Rectal smooth muscle tissue (tissue), 1 donor: ENCODE measurements around the gene ZMYND11.
A peak's percentile ranks its signal among the peaks of the same experiment; 100 is the strongest.

Experiments
- H3K27ac ChIP-seq: one replicate; pipeline ENCODE4 v1.7.0; 2013; ENCODE audit warnings: low read depth, low read length, inconsistent platforms
- H3K27me3 ChIP-seq: one replicate; pipeline ENCODE4 v1.7.0; 2013; ENCODE audit warnings: low read length; ENCODE audit not compliant: control insufficient read depth, insufficient read depth
- H3K36me3 ChIP-seq: one replicate; pipeline ENCODE4 v1.7.0; 2013; ENCODE audit warnings: low read length; ENCODE audit not compliant: control insufficient read depth, insufficient read depth
- H3K4me1 ChIP-seq: one replicate; pipeline ENCODE4 v1.7.0; 2013; ENCODE audit warnings: low read length; ENCODE audit not compliant: control insufficient read depth, insufficient read depth
- H3K4me3 ChIP-seq: one replicate; pipeline ENCODE4 v1.7.0; 2013; ENCODE audit warnings: low read length
- H3K9ac ChIP-seq: one replicate; pipeline ENCODE4 v1.7.0; 2013; ENCODE audit warnings: low read length

Gene ZMYND11

GRCh38 chr10:136465-136762, 1.2 kb downstream of the ZMYND11 start:
- no peaks in the 10 kb centered on the region for H3K36me3 ChIP-seq
- no peaks in the 10 kb centered on the region for H3K27me3 ChIP-seq
- peak overlapping the region; percentile 90 for H3K4me3 ChIP-seq
- peaks cover 16% of the 10 kb centered on the region for H3K4me1 ChIP-seq
- peak overlapping the region; percentile 70 for H3K9ac ChIP-seq
- peak overlapping the region; percentile 90 for H3K27ac ChIP-seq

- Histone ChIP-seq H3K9ac (no peak overlapping the region), H3K4me3 (peak overlapping the region; percentile 90), H3K27me3 (no peaks in the 10 kb centered on the region), H3K4me1 (peaks cover 16% of the 10 kb centered on the region), H3K36me3 (no peaks in the 10 kb centered on the region), H3K27ac (no peak overlapping the region)
These were observed 1.8 kb downstream of the ZMYND11 start for GRCh38 chr10:137031-137430.

- H3K27me3 ChIP-seq = no peaks in the 10 kb centered on the region
- H3K36me3 ChIP-seq = no peaks in the 10 kb centered on the region
- H3K4me3 ChIP-seq = no peak overlapping the region
- H3K9ac ChIP-seq = no peak overlapping the region
- H3K4me1 ChIP-seq = peaks cover 16% of the 10 kb centered on the region
- no peak overlapping the region for H3K27ac ChIP-seq
These were observed 2.4 kb downstream of the ZMYND11 start for GRCh38 chr10:137606-138005.

- Histone ChIP-seq H3K4me1 (peaks cover 2% of the 10 kb centered on the region), H3K9ac (no peak overlapping the region), H3K4me3 (no peak overlapping the region), H3K27ac (no peak overlapping the region), H3K36me3 (no peaks in the 10 kb centered on the region), H3K27me3 (no peaks in the 10 kb centered on the region)
These were observed 7.1 kb downstream of the ZMYND11 start for GRCh38 chr10:142371-142770.

GRCh38 chr10:152915-153314, 17.7 kb downstream of the ZMYND11 start:
- H3K4me1 ChIP-seq = no peaks in the 10 kb centered on the region
- H3K9ac ChIP-seq = no peak overlapping the region
- H3K4me3 ChIP-seq = no peak overlapping the region
- no peaks in the 10 kb centered on the region for H3K27me3 ChIP-seq
- no peak overlapping the region for H3K27ac ChIP-seq
- H3K36me3 ChIP-seq = no peaks in the 10 kb centered on the region

- Histone ChIP-seq H3K4me3 (no peak overlapping the region), H3K27me3 (no peaks in the 10 kb centered on the region), H3K27ac (no peak overlapping the region), H3K4me1 (no peaks in the 10 kb centered on the region), H3K36me3 (no peaks in the 10 kb centered on the region), H3K9ac (no peak overlapping the region)
These were observed 19.1 kb downstream of the ZMYND11 start for GRCh38 chr10:154348-154747.

- Histone ChIP-seq H3K4me1 (no peaks in the 10 kb centered on the region), H3K27me3 (no peaks in the 10 kb centered on the region), H3K36me3 (no peaks in the 10 kb centered on the region), H3K9ac (no peak overlapping the region), H3K4me3 (no peak overlapping the region), H3K27ac (no peak overlapping the region)
These were observed 32.1 kb downstream of the ZMYND11 start for GRCh38 chr10:167383-167782.

GRCh38 chr10:173741-174140, 38.5 kb downstream of the ZMYND11 start:
- H3K4me3 ChIP-seq = no peak overlapping the region
- no peak overlapping the region for H3K27ac ChIP-seq
- no peak overlapping the region for H3K9ac ChIP-seq
- H3K4me1 ChIP-seq = peaks cover 2% of the 10 kb centered on the region
- H3K36me3 ChIP-seq = no peaks in the 10 kb centered on the region
- H3K27me3 ChIP-seq = no peaks in the 10 kb centered on the region

- H3K27ac ChIP-seq = no peak overlapping the region
- no peak overlapping the region for H3K9ac ChIP-seq
- H3K36me3 ChIP-seq = peaks cover 3% of the 10 kb centered on the region
- no peaks in the 10 kb centered on the region for H3K27me3 ChIP-seq
- no peak overlapping the region for H3K4me3 ChIP-seq
- H3K4me1 ChIP-seq = peaks cover 5% of the 10 kb centered on the region
These were observed 41.4 kb downstream of the ZMYND11 start for GRCh38 chr10:176677-177076.

GRCh38 chr10:178208-178607, 43.0 kb downstream of the ZMYND11 start:
- Histone ChIP-seq H3K4me3 (no peak overlapping the region), H3K4me1 (peaks cover 5% of the 10 kb centered on the region), H3K36me3 (peaks cover 3% of the 10 kb centered on the region), H3K27ac (no peak overlapping the region), H3K9ac (no peak overlapping the region), H3K27me3 (no peaks in the 10 kb centered on the region)

- Histone ChIP-seq H3K4me3 (no peak overlapping the region), H3K27ac (no peak overlapping the region), H3K36me3 (peaks cover 3% of the 10 kb centered on the region), H3K4me1 (peaks cover 5% of the 10 kb centered on the region), H3K27me3 (no peaks in the 10 kb centered on the region), H3K9ac (no peak overlapping the region)
These were observed 43.5 kb downstream of the ZMYND11 start for GRCh38 chr10:178723-179122.

- Histone ChIP-seq H3K4me1 (peaks cover 5% of the 10 kb centered on the region), H3K27me3 (no peaks in the 10 kb centered on the region), H3K36me3 (peaks cover 3% of the 10 kb centered on the region), H3K27ac (no peak overlapping the region), H3K9ac (no peak overlapping the region), H3K4me3 (no peak overlapping the region)
These were observed 47.4 kb downstream of the ZMYND11 start for GRCh38 chr10:182441-183201.

GRCh38 chr10:184174-184573, 48.9 kb downstream of the ZMYND11 start:
- Histone ChIP-seq H3K9ac (no peak overlapping the region), H3K27me3 (no peaks in the 10 kb centered on the region), H3K27ac (no peak overlapping the region), H3K4me1 (no peaks in the 10 kb centered on the region), H3K36me3 (peaks cover 3% of the 10 kb centered on the region), H3K4me3 (no peak overlapping the region)
